HepG2 (cell line): ENCODE measurements around the gene ZNF700. TPM values are rescaled to one million over a fixed set of nuclear protein-coding genes. Genes with fewer than 3 reads are reported as not detected.
A peak's percentile ranks its signal among the peaks of the same experiment; 100 is the strongest.

Experiments
- NFKB2 ChIP-seq: sonication (generic); formaldehyde crosslinking; IDR thresholded peaks from 2 replicates; pipeline ENCODE4 v1.4.0; 2020; ENCODE audit warnings: missing genetic modification reagents, borderline replicate concordance
- NRL ChIP-seq: sonication (generic); formaldehyde crosslinking; IDR thresholded peaks from 2 replicates; pipeline ENCODE4 v1.5.0; 2020; ENCODE audit warnings: missing genetic modification reagents, mild to moderate bottlenecking, moderate library complexity, borderline replicate concordance
- PLRG1 ChIP-seq: fragments of 450-650 bp; conservative IDR thresholded peaks from 2 replicates; pipeline ENCODE4 v1.6.1; 2016
- REXO4 ChIP-seq: sonication (generic); formaldehyde crosslinking; IDR thresholded peaks from 2 replicates; pipeline ENCODE4 v1.8.0; 2022; ENCODE audit warnings: missing genetic modification reagents, mild to moderate bottlenecking, borderline replicate concordance
- ZNF224 ChIP-seq: sonication (generic); formaldehyde crosslinking; IDR thresholded peaks from 2 replicates; pipeline ENCODE4 v1.5.0; 2020; ENCODE audit warnings: mild to moderate bottlenecking, missing genetic modification reagents
- ZNF432 ChIP-seq: sonication (generic); formaldehyde crosslinking; IDR thresholded peaks from 2 replicates; pipeline ENCODE4 v1.5.0; 2020; ENCODE audit warnings: missing genetic modification reagents, mild to moderate bottlenecking, borderline replicate concordance
- ZSCAN29 ChIP-seq: sonication (generic); formaldehyde crosslinking; conservative IDR thresholded peaks from 2 replicates; pipeline ENCODE4 v1.4.0; 2020; ENCODE audit warnings: mild to moderate bottlenecking, missing genetic modification reagents
- polyA plus RNA-seq, 8 experiments: library from polyadenylated mRNA; depleted of rRNA in 3 of 8; stranded (reverse) in 7 of 8; unstranded in 1 of 8; fragments of >200 nt; fragmentation: Illumina TruSeq in 4 of 8; extraction: Trizol in 4 of 8; gene quantifications; 2 replicates each; pipeline versions ENCODE4 v1.2.1 to v1.2.3, GENCODE V29; 2011 to 2016; ENCODE audit warnings: low read depth in 4 of 8, missing spikeins in 1 of 8, mixed read lengths in 1 of 8; ENCODE audit not compliant: insufficient read depth in 1 of 8
- total RNA-seq, 5 experiments: library from RNA; depleted of rRNA; stranded (reverse); fragments of >200 nt; fragmentation: Illumina TruSeq; extraction: Trizol; gene quantifications; 2 replicates each; pipeline ENCODE4 v1.2.3, GENCODE V29; 2016; ENCODE audit warnings: low read depth in 1 of 5
- TF ChIP-seq, protein P1 (sequence below): sonication (generic); formaldehyde crosslinking; IDR thresholded peaks from 2 replicates; pipeline ENCODE4 v1.5.1; 2020; ENCODE audit warnings: missing genetic modification reagents, mild to moderate bottlenecking, borderline replicate concordance
- TF ChIP-seq, protein P2 (sequence below): sonication (generic); formaldehyde crosslinking; IDR thresholded peaks from 2 replicates; pipeline ENCODE4 v1.4.0; 2020; ENCODE audit warnings: missing genetic modification reagents, borderline replicate concordance
- TF ChIP-seq, protein P3 (sequence below): sonication (generic); formaldehyde crosslinking; IDR thresholded peaks from 2 replicates; pipeline ENCODE4 v1.5.0; 2020; ENCODE audit warnings: mild to moderate bottlenecking, missing genetic modification reagents
- TF ChIP-seq, protein P4 (sequence below): sonication (generic); formaldehyde crosslinking; IDR thresholded peaks from 2 replicates; pipeline ENCODE4 v1.5.1; 2020; ENCODE audit warnings: missing genetic modification reagents, mild to moderate bottlenecking, borderline replicate concordance
- TF ChIP-seq, protein P5 (sequence below): sonication (generic); formaldehyde crosslinking; IDR thresholded peaks from 2 replicates; pipeline ENCODE4 v1.5.1; 2020; ENCODE audit warnings: mild to moderate bottlenecking, missing genetic modification reagents

The ZNF700 gene
- total and polyA plus RNA-seq, 2 of the 13 experiments (the other 11 are each of a cell fraction or from before 2014, with no cell fraction given), result 6.0 to 12.8 TPM

DNA sequence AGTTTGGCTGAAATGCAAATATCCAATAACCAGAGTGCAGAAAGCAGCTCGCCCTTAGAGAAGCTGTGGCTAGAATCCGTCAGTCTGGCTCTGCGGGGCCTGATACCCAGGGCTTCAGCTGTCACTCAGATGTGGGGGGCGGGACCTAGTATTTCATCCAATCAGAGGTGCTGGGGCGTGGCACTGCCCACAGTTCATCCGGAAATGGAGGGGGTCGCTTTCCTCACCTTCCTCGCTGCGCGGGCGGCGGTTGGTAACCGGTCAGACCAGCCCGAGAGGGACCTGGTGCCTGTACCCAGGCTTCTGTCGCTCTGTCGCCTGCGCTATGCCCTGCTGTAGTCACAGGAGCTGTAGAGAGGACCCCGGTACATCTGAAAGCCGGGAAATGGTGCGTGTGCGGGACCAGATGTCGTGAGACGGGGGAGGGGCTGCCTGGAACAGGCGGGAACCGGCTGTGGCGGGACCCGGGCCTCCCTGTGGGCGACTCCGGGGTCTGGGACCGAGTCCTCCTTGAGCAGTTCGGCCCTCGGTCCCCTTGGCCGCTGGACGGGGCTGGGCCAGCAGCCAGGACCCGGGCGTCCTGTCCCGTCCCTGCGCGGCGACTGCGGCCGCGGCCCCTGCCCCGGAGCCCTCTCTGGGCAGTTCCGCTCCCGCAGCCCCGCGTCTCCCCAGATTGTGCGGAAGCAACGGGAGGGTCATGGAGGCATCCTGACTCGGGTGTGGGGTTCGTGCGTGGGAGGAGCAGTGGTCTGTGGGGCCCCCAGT lies at the start of gene ZNF700 (continued):
- TF ChIP-seq, protein P1, sequence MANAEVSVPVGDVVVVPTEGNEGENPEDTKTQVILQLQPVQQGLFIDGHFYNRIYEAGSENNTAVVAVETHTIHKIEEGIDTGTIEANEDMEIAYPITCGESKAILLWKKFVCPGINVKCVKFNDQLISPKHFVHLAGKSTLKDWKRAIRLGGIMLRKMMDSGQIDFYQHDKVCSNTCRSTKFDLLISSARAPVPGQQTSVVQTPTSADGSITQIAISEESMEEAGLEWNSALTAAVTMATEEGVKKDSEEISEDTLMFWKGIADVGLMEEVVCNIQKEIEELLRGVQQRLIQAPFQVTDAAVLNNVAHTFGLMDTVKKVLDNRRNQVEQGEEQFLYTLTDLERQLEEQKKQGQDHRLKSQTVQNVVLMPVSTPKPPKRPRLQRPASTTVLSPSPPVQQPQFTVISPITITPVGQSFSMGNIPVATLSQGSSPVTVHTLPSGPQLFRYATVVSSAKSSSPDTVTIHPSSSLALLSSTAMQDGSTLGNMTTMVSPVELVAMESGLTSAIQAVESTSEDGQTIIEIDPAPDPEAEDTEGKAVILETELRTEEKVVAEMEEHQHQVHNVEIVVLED (CRISPR knock-in tag), result peak; percentile 56; the same call in 1 of the 2 replicates
- no peak; the same call in 1 of the 2 replicates for TF ChIP-seq NRL (CRISPR knock-in tag)
- peak; percentile 2 for TF ChIP-seq ZNF224 (CRISPR knock-in tag)
- TF ChIP-seq, protein P2, sequence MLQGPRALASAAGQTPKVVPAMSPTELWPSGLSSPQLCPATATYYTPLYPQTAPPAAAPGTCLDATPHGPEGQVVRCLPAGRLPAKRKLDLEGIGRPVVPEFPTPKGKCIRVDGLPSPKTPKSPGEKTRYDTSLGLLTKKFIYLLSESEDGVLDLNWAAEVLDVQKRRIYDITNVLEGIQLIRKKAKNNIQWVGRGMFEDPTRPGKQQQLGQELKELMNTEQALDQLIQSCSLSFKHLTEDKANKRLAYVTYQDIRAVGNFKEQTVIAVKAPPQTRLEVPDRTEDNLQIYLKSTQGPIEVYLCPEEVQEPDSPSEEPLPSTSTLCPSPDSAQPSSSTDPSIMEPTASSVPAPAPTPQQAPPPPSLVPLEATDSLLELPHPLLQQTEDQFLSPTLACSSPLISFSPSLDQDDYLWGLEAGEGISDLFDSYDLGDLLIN, result peak; percentile 12; the same call in 1 of the 2 replicates
- TF ChIP-seq, protein P3, sequence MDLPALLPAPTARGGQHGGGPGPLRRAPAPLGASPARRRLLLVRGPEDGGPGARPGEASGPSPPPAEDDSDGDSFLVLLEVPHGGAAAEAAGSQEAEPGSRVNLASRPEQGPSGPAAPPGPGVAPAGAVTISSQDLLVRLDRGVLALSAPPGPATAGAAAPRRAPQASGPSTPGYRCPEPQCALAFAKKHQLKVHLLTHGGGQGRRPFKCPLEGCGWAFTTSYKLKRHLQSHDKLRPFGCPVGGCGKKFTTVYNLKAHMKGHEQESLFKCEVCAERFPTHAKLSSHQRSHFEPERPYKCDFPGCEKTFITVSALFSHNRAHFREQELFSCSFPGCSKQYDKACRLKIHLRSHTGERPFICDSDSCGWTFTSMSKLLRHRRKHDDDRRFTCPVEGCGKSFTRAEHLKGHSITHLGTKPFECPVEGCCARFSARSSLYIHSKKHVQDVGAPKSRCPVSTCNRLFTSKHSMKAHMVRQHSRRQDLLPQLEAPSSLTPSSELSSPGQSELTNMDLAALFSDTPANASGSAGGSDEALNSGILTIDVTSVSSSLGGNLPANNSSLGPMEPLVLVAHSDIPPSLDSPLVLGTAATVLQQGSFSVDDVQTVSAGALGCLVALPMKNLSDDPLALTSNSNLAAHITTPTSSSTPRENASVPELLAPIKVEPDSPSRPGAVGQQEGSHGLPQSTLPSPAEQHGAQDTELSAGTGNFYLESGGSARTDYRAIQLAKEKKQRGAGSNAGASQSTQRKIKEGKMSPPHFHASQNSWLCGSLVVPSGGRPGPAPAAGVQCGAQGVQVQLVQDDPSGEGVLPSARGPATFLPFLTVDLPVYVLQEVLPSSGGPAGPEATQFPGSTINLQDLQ, result 0 out of 2 replicates have a peak, but pooled peaks have one; percentile 55
- TF ChIP-seq, protein P4, sequence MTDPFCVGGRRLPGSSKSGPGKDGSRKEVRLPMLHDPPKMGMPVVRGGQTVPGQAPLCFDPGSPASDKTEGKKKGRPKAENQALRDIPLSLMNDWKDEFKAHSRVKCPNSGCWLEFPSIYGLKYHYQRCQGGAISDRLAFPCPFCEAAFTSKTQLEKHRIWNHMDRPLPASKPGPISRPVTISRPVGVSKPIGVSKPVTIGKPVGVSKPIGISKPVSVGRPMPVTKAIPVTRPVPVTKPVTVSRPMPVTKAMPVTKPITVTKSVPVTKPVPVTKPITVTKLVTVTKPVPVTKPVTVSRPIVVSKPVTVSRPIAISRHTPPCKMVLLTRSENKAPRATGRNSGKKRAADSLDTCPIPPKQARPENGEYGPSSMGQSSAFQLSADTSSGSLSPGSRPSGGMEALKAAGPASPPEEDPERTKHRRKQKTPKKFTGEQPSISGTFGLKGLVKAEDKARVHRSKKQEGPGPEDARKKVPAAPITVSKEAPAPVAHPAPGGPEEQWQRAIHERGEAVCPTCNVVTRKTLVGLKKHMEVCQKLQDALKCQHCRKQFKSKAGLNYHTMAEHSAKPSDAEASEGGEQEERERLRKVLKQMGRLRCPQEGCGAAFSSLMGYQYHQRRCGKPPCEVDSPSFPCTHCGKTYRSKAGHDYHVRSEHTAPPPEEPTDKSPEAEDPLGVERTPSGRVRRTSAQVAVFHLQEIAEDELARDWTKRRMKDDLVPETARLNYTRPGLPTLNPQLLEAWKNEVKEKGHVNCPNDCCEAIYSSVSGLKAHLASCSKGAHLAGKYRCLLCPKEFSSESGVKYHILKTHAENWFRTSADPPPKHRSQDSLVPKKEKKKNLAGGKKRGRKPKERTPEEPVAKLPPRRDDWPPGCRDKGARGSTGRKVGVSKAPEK (CRISPR knock-in tag), result no peak
- TF ChIP-seq, protein P5, sequence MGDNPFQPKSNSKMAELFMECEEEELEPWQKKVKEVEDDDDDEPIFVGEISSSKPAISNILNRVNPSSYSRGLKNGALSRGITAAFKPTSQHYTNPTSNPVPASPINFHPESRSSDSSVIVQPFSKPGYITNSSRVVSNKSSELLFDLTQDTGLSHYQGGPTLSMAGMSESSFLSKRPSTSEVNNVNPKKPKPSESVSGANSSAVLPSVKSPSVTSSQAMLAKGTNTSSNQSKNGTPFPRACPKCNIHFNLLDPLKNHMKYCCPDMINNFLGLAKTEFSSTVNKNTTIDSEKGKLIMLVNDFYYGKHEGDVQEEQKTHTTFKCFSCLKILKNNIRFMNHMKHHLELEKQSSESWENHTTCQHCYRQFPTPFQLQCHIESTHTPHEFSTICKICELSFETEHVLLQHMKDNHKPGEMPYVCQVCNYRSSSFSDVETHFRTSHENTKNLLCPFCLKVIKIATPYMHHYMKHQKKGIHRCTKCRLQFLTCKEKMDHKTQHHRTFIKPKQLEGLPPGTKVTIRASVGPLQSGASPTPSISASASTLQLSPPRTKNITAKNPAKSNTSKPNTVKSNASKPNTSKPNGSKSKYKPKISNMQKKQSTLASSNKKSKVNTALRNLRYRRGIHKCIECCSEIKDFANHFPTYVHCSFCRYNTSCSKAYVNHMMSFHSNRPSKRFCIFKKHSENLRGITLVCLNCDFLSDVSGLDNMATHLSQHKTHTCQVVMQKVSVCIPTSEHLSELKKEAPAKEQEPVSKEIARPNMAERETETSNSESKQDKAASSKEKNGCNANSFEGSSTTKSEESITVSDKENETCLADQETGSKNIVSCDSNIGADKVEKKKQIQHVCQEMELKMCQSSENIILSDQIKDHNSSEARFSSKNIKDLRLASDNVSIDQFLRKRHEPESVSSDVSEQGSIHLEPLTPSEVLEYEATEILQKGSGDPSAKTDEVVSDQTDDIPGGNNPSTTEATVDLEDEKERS (CRISPR knock-in tag), result no peak
- no peak for TF ChIP-seq ZNF432 (CRISPR knock-in tag)
- TF ChIP-seq NFKB2 (CRISPR knock-in tag), result peak; percentile 63; the same call in 1 of the 2 replicates
- TF ChIP-seq PLRG1, result no peak
- TF ChIP-seq ZSCAN29 (CRISPR knock-in tag), result no peak; the same call in 1 of the 2 replicates
- no peak for TF ChIP-seq REXO4 (CRISPR knock-in tag)
